ENCODE results near the gene CDKN3. TPM values are rescaled to one million over a fixed set of nuclear protein-coding genes. Genes with fewer than 3 reads are reported as not detected.
A peak's percentile ranks its signal among the peaks of the same experiment; 100 is the strongest.
"Not testable (repeated sequence)": the region's sequence is repeated elsewhere in the genome, so short reads cannot be mapped to it uniquely, and the experiment has no call there.

The CDKN3 gene
- total RNA-seq, 8 experiments from 2014 or later: 2.8 to 74.4 (median 7.9) TPM

DNA sequence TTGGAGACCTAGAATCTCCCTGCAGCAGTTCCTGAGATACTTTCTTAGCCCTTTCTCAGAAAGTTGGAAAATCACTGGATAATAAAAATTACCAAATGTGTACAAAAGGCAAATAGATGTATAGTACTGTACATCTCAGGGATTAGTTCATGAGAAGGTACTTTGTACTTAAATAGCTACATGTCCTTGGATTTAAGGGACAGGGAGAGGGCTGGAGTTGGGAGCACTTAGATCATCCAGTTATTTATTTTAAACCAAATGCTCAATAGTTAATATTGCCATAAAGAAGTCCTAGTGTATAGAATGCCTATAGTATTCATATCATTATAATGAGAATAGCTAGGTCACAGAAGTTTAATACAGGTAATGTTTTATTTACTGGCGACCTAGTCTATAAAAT lies 13.4 kb downstream of the CDKN3 start:
- no peak for ATAC-seq (replicated peaks in 6 of 8)
- Histone ChIP-seq H3K4me3 (no peak overlapping the region), H3K27ac (no peak overlapping the region), H3K4me1 (replicated peaks in 1 of 2) (no peaks in the 10 kb centered on the region)
- 70 to 100% (median 100%) methylated on average over 1 of the region's 1 CpG; no CpG with 5 or more reads in 2 of the 10 experiments for WGBS, 10 experiments
- in situ Hi-C loops (cut with MboI; ENCODE audit: low pct_unique_long_range_greater_than_20kb in 2 of 9, low sequenced_read_pairs in 9 of 9, unreplicated experiment in 9 of 9): no loop called here

- WGBS, 10 experiments: 100% methylated on average over 1 to 3 of the region's 3 CpGs
Measured at GRCh38 chr14:54411371-54411770, 14.6 kb downstream of the CDKN3 start.

GRCh38 chr14:54420478-54421142 lies 23.8 kb downstream of the CDKN3 start:
- Histone ChIP-seq H3K27ac (no peak overlapping the region), H3K4me3 (no peak overlapping the region), H3K4me1 (replicated peaks in 1 of 2) (no peaks in the 10 kb centered on the region)
- 35 to 75% (median 49%) methylated on average over 3 to 7 of the region's 7 CpGs for WGBS, 10 experiments
- ATAC-seq (replicated peaks in 6 of 8): peak in 4 of 8 experiments; percentile 35 to 88 (median 72)
- in situ Hi-C loops (cut with MboI; ENCODE audit: low pct_unique_long_range_greater_than_20kb in 2 of 9, low sequenced_read_pairs in 9 of 9, unreplicated experiment in 9 of 9): no loop called here

More at GRCh38 chr14:54411371-54411770, 14.6 kb downstream of the CDKN3 start:
- Histone ChIP-seq H3K4me1 (replicated peaks in 1 of 2) (no peaks in the 10 kb centered on the region), H3K4me3 (no peak overlapping the region), H3K27ac (no peak overlapping the region)
- in situ Hi-C loops (cut with MboI; ENCODE audit: low pct_unique_long_range_greater_than_20kb in 2 of 9, low sequenced_read_pairs in 9 of 9, unreplicated experiment in 9 of 9): no loop called here
- ATAC-seq (replicated peaks in 6 of 8): no peak

- H3K4me3 ChIP-seq: no peak overlapping the region
- ATAC-seq (replicated peaks in 6 of 8): peak in 1 of 8 experiments; percentile 8
- no peaks in the 10 kb centered on the region for H3K4me1 ChIP-seq (replicated peaks in 1 of 2)
- in situ Hi-C loops (cut with MboI; ENCODE audit: low pct_unique_long_range_greater_than_20kb in 2 of 9, low sequenced_read_pairs in 9 of 9, unreplicated experiment in 9 of 9): no loop called here
- no peak overlapping the region for H3K27ac ChIP-seq
Measured at GRCh38 chr14:54423991-54424390, 27.2 kb downstream of the CDKN3 start.

- no peak overlapping the region for H3K27ac ChIP-seq
- no peaks in the 10 kb centered on the region for H3K4me1 ChIP-seq (replicated peaks in 1 of 2)
- 62 to 100% (median 95%) methylated on average over 2 to 4 of the region's 4 CpGs; no CpG with 5 or more reads in 2 of the 10 experiments for WGBS, 10 experiments
- peak in 2 of 8 experiments; percentile 23 to 90 for ATAC-seq (replicated peaks in 6 of 8)
- H3K4me3 ChIP-seq: no peak overlapping the region
- in situ Hi-C loops (cut with MboI; ENCODE audit: low pct_unique_long_range_greater_than_20kb in 2 of 9, low sequenced_read_pairs in 9 of 9, unreplicated experiment in 9 of 9): no loop called here
Measured at GRCh38 chr14:54424479-54424901, 27.7 kb downstream of the CDKN3 start.

- in situ Hi-C loops (cut with MboI; ENCODE audit: low pct_unique_long_range_greater_than_20kb in 2 of 9, low sequenced_read_pairs in 9 of 9, unreplicated experiment in 9 of 9): no loop called here
Measured at GRCh38 chr14:54425068-54425467, 28.3 kb downstream of the CDKN3 start.

GRCh38 chr14:54425537-54426274 lies 28.9 kb downstream of the CDKN3 start:
- 78 to 100% (median 92%) methylated on average over 1 to 3 of the region's 3 CpGs; no CpG with 5 or more reads in 1 of the 10 experiments for WGBS, 10 experiments
- no peak overlapping the region for H3K27ac ChIP-seq
- no peak for ATAC-seq (replicated peaks in 6 of 8)

More at GRCh38 chr14:54425068-54425467, 28.3 kb downstream of the CDKN3 start:
- WGBS, 10 experiments: 63 to 100% (median 83%) methylated on average over 1 to 2 of the region's 2 CpGs; no CpG with 5 or more reads in 1 of the 10 experiments
- H3K4me1 ChIP-seq (replicated peaks in 1 of 2): no peaks in the 10 kb centered on the region
- no peak overlapping the region for H3K4me3 ChIP-seq
- no peak overlapping the region for H3K27ac ChIP-seq
- no peak for ATAC-seq (replicated peaks in 6 of 8)

GRCh38 chr14:54427871-54428270 lies 31.1 kb downstream of the CDKN3 start:
- H3K4me1 ChIP-seq (replicated peaks in 1 of 2): no peaks in the 10 kb centered on the region
- WGBS, 10 experiments: 60 to 90% (median 68%) methylated on average over 1 to 3 of the region's 3 CpGs; no CpG with 5 or more reads in 3 of the 10 experiments
- ATAC-seq (replicated peaks in 6 of 8): no peak
- in situ Hi-C loops (cut with MboI; ENCODE audit: low pct_unique_long_range_greater_than_20kb in 2 of 9, low sequenced_read_pairs in 9 of 9, unreplicated experiment in 9 of 9): no loop called here
- no peak overlapping the region for H3K4me3 ChIP-seq
- H3K27ac ChIP-seq: no peak overlapping the region

More at GRCh38 chr14:54425537-54426274, 28.9 kb downstream of the CDKN3 start:
- Histone ChIP-seq H3K4me3 (no peak overlapping the region), H3K4me1 (replicated peaks in 1 of 2) (no peaks in the 10 kb centered on the region)
- in situ Hi-C loops (cut with MboI; ENCODE audit: low pct_unique_long_range_greater_than_20kb in 2 of 9, low sequenced_read_pairs in 9 of 9, unreplicated experiment in 9 of 9): no loop called here

- ATAC-seq (replicated peaks in 6 of 8): no peak
- H3K4me1 ChIP-seq (replicated peaks in 1 of 2): no peaks in the 10 kb centered on the region
- WGBS, 10 experiments: 23 to 100% (median 77%) methylated on average over 1 to 2 of the region's 2 CpGs; no CpG with 5 or more reads in 1 of the 10 experiments
- in situ Hi-C loops (cut with MboI; ENCODE audit: low pct_unique_long_range_greater_than_20kb in 2 of 9, low sequenced_read_pairs in 9 of 9, unreplicated experiment in 9 of 9): no loop called here
- no peak overlapping the region for H3K27ac ChIP-seq
- H3K4me3 ChIP-seq: no peak overlapping the region
Measured at GRCh38 chr14:54428527-54428926, 31.7 kb downstream of the CDKN3 start.

DNA sequence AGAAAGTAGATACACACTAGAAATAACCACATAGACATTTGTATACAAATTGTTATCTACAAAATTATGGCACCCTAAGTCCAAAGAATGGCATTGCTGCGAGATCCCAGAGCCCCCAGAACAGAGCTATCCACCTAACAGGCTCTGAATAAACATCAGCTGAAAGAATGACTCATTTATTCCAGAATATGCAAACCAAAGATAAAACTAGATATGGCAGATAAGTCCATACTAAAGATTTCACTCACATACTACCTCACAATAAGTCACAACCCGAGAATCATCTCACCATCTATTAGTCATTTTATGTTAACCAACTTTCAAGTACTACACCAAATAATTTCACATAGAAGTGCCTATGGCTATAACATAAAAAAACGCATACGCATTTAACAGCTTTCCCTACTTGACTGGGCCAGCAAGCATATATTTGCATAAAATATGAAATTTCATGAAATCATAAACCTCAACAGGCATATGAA lies 38.7 kb downstream of the CDKN3 start:
- WGBS, 10 experiments: 0 to 100% (median 93%) methylated on average over 1 to 4 of the region's 4 CpGs; no CpG with 5 or more reads in 1 of the 10 experiments

DNA sequence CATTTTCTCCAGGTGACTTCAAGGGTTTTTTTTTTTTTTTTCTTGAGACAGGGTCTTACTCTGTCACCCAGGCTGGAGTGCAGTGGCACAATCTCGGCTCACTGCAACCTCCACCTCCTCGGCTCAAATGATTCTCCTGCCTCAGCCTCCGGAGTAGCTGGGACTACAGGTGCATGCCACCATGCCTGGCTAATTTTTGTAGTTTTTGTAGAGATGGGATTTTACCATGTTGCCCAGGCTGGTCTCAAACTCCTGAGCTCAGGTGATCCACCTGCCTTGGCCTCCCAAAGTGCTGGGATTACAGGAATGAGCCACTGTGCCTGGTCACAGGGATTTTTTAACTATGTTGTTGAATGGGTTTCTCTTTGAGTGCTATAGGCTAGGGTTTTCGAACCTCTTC lies 41.1 kb downstream of the CDKN3 start:
- H3K4me3 ChIP-seq; in situ Hi-C loops (cut with MboI; ENCODE audit: low pct_unique_long_range_greater_than_20kb in 2 of 9, low sequenced_read_pairs in 9 of 9, unreplicated experiment in 9 of 9); H3K27ac ChIP-seq; ATAC-seq (replicated peaks in 6 of 8): not testable (repeated sequence)
- peaks cover 10 to 16% of the 10 kb centered on the region in 2 donors for H3K4me1 ChIP-seq (replicated peaks in 1 of 2)
- 67 to 100% (median 93%) methylated on average over 1 to 4 of the region's 4 CpGs; no CpG with 5 or more reads in 1 of the 10 experiments for WGBS, 10 experiments

More for the DNA sequence above, 38.7 kb downstream of the CDKN3 start:
- Histone ChIP-seq H3K4me3 (no peak overlapping the region), H3K27ac (no peak overlapping the region), H3K4me1 (replicated peaks in 1 of 2) (peaks cover 8 to 12% of the 10 kb centered on the region in 2 donors)
- ATAC-seq (replicated peaks in 6 of 8): peak in 5 of 8 experiments; percentile 30 to 89 (median 80)
- in situ Hi-C loops (cut with MboI; ENCODE audit: low pct_unique_long_range_greater_than_20kb in 2 of 9, low sequenced_read_pairs in 9 of 9, unreplicated experiment in 9 of 9): no loop called here

DNA sequence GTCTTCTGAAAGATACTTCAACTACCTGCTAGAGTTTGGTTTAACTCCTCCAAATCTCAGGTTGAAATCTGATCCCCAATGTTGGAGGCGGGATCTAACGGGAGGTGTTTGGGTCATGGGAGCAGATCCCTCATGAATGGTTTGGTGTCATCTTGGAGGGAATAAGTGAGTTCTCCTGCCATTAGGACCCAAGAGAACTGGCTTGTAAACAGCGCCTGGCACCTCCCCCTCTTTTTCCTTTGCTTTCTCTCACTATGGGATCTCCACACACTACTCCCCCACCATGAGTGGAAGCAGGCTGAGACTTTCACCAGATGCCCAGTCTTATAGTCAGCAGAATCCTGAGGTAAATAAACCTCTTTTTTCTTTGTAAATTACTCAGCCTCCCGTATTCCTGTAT lies 41.9 kb downstream of the CDKN3 start:
- in situ Hi-C loops (cut with MboI; ENCODE audit: low pct_unique_long_range_greater_than_20kb in 2 of 9, low sequenced_read_pairs in 9 of 9, unreplicated experiment in 9 of 9): no loop called here
- Histone ChIP-seq H3K4me3 (no peak overlapping the region), H3K27ac (no peak overlapping the region), H3K4me1 (replicated peaks in 1 of 2) (peaks cover 10 to 16% of the 10 kb centered on the region in 2 donors)
- WGBS, 10 experiments: 40 to 100% (median 80%) methylated on average over 1 to 4 of the region's 4 CpGs; no CpG with 5 or more reads in 1 of the 10 experiments
- no peak for ATAC-seq (replicated peaks in 6 of 8)

- H3K27ac ChIP-seq: peak overlapping the region; percentile 98 to 99
- peaks cover 10 to 16% of the 10 kb centered on the region in 2 donors for H3K4me1 ChIP-seq (replicated peaks in 1 of 2)
- 13 to 68% (median 29%) methylated on average over 3 to 7 of the region's 7 CpGs for WGBS, 10 experiments
Measured at GRCh38 chr14:54440037-54440436, 43.2 kb downstream of the CDKN3 start.

More at GRCh38 chr14:54440037-54440436, 43.2 kb downstream of the CDKN3 start:
- H3K4me3 ChIP-seq: peak overlapping the region; percentile 57 to 90 (median 85)
- no peak for ATAC-seq (replicated peaks in 6 of 8)
- in situ Hi-C loops (cut with MboI; ENCODE audit: low pct_unique_long_range_greater_than_20kb in 2 of 9, low sequenced_read_pairs in 9 of 9, unreplicated experiment in 9 of 9): no loop called here
